Breast epithelium (tissue), 4 donors: Measurements from ENCODE around the gene SSR3. TPM values are rescaled to one million over a fixed set of nuclear protein-coding genes. Genes with fewer than 3 reads are reported as not detected.

Experiments used
- DNase-seq, 2 donors: peaks; one replicate each; pipeline ENCODE4 v3.0.0-alpha.2; 2019; ENCODE audit warnings: low spot score in 2 of 2
- H3K27ac ChIP-seq, 2 donors: fragments of 200-600 bp; sonication (generic) in 1 of 2; one replicate each; pipeline ENCODE4 v1.5.1; 2016 to 2019; ENCODE audit warnings: mild to moderate bottlenecking in 1 of 2
- H3K27me3 ChIP-seq, 2 donors: fragments of 200-600 bp; sonication (generic) in 1 of 2; one replicate each; pipeline versions ENCODE4 v1.5.1 to v1.6.0; 2017 to 2019; ENCODE audit warnings: control low read depth in 1 of 2, mild to moderate bottlenecking in 1 of 2
- H3K36me3 ChIP-seq: fragments of 200-600 bp; one replicate; pipeline ENCODE4 v1.5.1; 2019
- H3K4me1 ChIP-seq, 2 donors: fragments of 200-600 bp; sonication (generic); one replicate each; pipeline ENCODE4 v1.5.1; 2016 to 2019; ENCODE audit warnings: control low read depth in 1 of 2
- H3K4me3 ChIP-seq, 3 donors: fragments of 200-600 bp; sonication (generic); 1 replicate in 2 of 3; 2 replicates in 1 of 3; pipeline ENCODE4 v1.5.1; 2016 to 2019; ENCODE audit warnings: mild to moderate bottlenecking in 3 of 3, moderate library complexity in 2 of 3
- H3K9me3 ChIP-seq, 2 donors: fragments of 200-600 bp; sonication (generic) in 1 of 2; one replicate each; pipeline ENCODE4 v1.5.1; 2016 to 2019; ENCODE audit warnings: control low read depth in 1 of 2
- CTCF ChIP-seq, 3 donors: fragments of 450-650 bp; IDR thresholded peaks; one replicate each; pipeline ENCODE4 v1.5.1; 2016 to 2017; ENCODE audit warnings: antibody characterized with exemption in 3 of 3, mild to moderate bottlenecking in 3 of 3, moderate library complexity in 3 of 3
- POLR2A ChIP-seq: fragments of 450-650 bp; IDR thresholded peaks from one replicate; pipeline ENCODE4 v1.6.1; 2016; ENCODE audit warnings: antibody characterized with exemption, mild to moderate bottlenecking, moderate library complexity
- POLR2AphosphoS5 ChIP-seq, 3 donors: sonication (generic); formaldehyde crosslinking; IDR thresholded peaks; one replicate each; pipeline ENCODE4 v1.6.1; 2017; ENCODE audit warnings: antibody characterized with exemption in 3 of 3
- intact Hi-C: fragments of 100-400 bp; cut with DNase I; formaldehyde crosslinking; loops from one replicate; pipeline ENCODE4 v1.15.1; 2023; ENCODE audit warnings: low total_unique reads
- total RNA-seq, 3 donors: library from RNA; depleted of rRNA; stranded (reverse); fragments of >200 nt; gene quantifications; one replicate each; pipeline ENCODE4 v1.1.0, GENCODE V29; 2016

Gene SSR3
- total RNA-seq, 3 donors from 2014 or later: 109 to 156 (median 110) TPM

GRCh38 chr3:156582532-156583183, 27.7 kb upstream of the SSR3 start:
- no peak for DNase-seq
- H3K36me3 ChIP-seq: no peaks in the 10 kb centered on the region
- intact Hi-C loops: no loop called here
- H3K4me1 ChIP-seq: no peaks in the 10 kb centered on the region
- H3K9me3 ChIP-seq: no peaks in the 10 kb centered on the region
- no peaks in the 10 kb centered on the region for H3K27me3 ChIP-seq
- no peak overlapping the region for H3K4me3 ChIP-seq
- H3K27ac ChIP-seq: no peak overlapping the region
- TF ChIP-seq POLR2AphosphoS5 (IDR thresholded peaks at IDR 0.05) (no peak), CTCF (IDR thresholded peaks at IDR 0.05) (no peak), POLR2A (no peak)

GRCh38 chr3:156581954-156582353, 27.0 kb upstream of the SSR3 start:
- intact Hi-C loops: no loop called here
- H3K4me1 ChIP-seq: no peaks in the 10 kb centered on the region
- no peak overlapping the region for H3K4me3 ChIP-seq
- H3K27me3 ChIP-seq: no peaks in the 10 kb centered on the region
- no peak overlapping the region for H3K27ac ChIP-seq
- H3K9me3 ChIP-seq: no peaks in the 10 kb centered on the region
- TF ChIP-seq POLR2A: no peak
- no peak for TF ChIP-seq POLR2AphosphoS5 (IDR thresholded peaks at IDR 0.05)
- TF ChIP-seq CTCF (IDR thresholded peaks at IDR 0.05): no peak
- H3K36me3 ChIP-seq: no peaks in the 10 kb centered on the region
- DNase-seq: no peak

- Histone ChIP-seq H3K4me3 (no peak overlapping the region), H3K27ac (no peak overlapping the region), H3K36me3 (no peaks in the 10 kb centered on the region), H3K9me3 (no peaks in the 10 kb centered on the region), H3K27me3 (no peaks in the 10 kb centered on the region), H3K4me1 (no peaks in the 10 kb centered on the region)
- no peak for TF ChIP-seq POLR2A
- no peak for TF ChIP-seq POLR2AphosphoS5 (IDR thresholded peaks at IDR 0.05)
- TF ChIP-seq CTCF (IDR thresholded peaks at IDR 0.05): no peak
- no peak for DNase-seq
- intact Hi-C loops: no loop called here
Observed at GRCh38 chr3:156581033-156581432, 26.1 kb upstream of the SSR3 start.

- Histone ChIP-seq H3K4me1 (no peaks in the 10 kb centered on the region), H3K36me3 (no peaks in the 10 kb centered on the region), H3K9me3 (no peaks in the 10 kb centered on the region), H3K4me3 (no peak overlapping the region), H3K27ac (no peak overlapping the region), H3K27me3 (no peaks in the 10 kb centered on the region)
- no peak for DNase-seq
- TF ChIP-seq POLR2A (no peak), POLR2AphosphoS5 (IDR thresholded peaks at IDR 0.05) (no peak), CTCF (IDR thresholded peaks at IDR 0.05) (no peak)
- intact Hi-C loops: no loop called here
Observed at GRCh38 chr3:156579427-156579851, 24.5 kb upstream of the SSR3 start.

GRCh38 chr3:156577736-156578135, 22.8 kb upstream of the SSR3 start:
- no peaks in the 10 kb centered on the region for H3K36me3 ChIP-seq
- H3K4me1 ChIP-seq: no peaks in the 10 kb centered on the region
- TF ChIP-seq POLR2A: no peak
- TF ChIP-seq CTCF (IDR thresholded peaks at IDR 0.05): no peak
- no peak for TF ChIP-seq POLR2AphosphoS5 (IDR thresholded peaks at IDR 0.05)
- no peaks in the 10 kb centered on the region for H3K9me3 ChIP-seq
- no peak for DNase-seq
- intact Hi-C loops: no loop called here
- H3K27me3 ChIP-seq: no peaks in the 10 kb centered on the region
- H3K27ac ChIP-seq: no peak overlapping the region
- no peak overlapping the region for H3K4me3 ChIP-seq
